GM12801 (cell line): ENCODE data around the gene MALRD1.

ENCODE experiments used
- TF ChIP-seq, protein P1 (sequence below): IDR thresholded peaks from one replicate; pipeline ENCODE4 v1.5.1; 2011; ENCODE audit warnings: control low read depth; ENCODE audit not compliant: insufficient read length; ENCODE audit errors: extremely low read depth

Gene MALRD1

GRCh38 chr10:19411119-19411518, 362.5 kb downstream of the MALRD1 start:
- TF ChIP-seq, protein P1, sequence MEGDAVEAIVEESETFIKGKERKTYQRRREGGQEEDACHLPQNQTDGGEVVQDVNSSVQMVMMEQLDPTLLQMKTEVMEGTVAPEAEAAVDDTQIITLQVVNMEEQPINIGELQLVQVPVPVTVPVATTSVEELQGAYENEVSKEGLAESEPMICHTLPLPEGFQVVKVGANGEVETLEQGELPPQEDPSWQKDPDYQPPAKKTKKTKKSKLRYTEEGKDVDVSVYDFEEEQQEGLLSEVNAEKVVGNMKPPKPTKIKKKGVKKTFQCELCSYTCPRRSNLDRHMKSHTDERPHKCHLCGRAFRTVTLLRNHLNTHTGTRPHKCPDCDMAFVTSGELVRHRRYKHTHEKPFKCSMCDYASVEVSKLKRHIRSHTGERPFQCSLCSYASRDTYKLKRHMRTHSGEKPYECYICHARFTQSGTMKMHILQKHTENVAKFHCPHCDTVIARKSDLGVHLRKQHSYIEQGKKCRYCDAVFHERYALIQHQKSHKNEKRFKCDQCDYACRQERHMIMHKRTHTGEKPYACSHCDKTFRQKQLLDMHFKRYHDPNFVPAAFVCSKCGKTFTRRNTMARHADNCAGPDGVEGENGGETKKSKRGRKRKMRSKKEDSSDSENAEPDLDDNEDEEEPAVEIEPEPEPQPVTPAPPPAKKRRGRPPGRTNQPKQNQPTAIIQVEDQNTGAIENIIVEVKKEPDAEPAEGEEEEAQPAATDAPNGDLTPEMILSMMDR, result no peak

- TF ChIP-seq, protein P1, result no peak
These were observed 363.9 kb downstream of the MALRD1 start for GRCh38 chr10:19412531-19412930.

GRCh38 chr10:19416164-19416563, 367.6 kb downstream of the MALRD1 start:
- TF ChIP-seq, protein P1, result no peak

- TF ChIP-seq, protein P1, result no peak
These were observed 369.1 kb downstream of the MALRD1 start for GRCh38 chr10:19417740-19418139.

DNA sequence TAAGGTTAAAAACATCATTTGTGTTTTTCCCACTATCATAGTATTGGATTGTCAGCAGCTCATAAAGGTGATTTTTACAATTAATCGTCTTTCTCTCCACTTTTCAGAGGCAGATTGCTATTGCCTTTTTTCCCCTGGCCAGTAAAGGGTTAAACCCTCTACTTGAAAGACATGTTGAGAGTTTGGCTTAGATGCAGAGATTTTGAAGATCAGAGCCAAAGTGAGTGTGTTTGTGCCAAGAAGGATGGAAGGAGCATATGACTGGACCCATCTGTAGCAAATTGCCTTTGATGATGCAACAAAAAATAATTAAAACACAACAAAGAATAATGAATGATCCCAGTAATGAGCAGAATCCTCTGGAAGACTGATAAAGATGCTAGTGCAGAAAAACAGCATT, 373.1 kb downstream of the MALRD1 start:
- TF ChIP-seq, protein P1, result no peak

GRCh38 chr10:19426034-19426433, 377.4 kb downstream of the MALRD1 start:
- TF ChIP-seq, protein P1, result no peak

DNA sequence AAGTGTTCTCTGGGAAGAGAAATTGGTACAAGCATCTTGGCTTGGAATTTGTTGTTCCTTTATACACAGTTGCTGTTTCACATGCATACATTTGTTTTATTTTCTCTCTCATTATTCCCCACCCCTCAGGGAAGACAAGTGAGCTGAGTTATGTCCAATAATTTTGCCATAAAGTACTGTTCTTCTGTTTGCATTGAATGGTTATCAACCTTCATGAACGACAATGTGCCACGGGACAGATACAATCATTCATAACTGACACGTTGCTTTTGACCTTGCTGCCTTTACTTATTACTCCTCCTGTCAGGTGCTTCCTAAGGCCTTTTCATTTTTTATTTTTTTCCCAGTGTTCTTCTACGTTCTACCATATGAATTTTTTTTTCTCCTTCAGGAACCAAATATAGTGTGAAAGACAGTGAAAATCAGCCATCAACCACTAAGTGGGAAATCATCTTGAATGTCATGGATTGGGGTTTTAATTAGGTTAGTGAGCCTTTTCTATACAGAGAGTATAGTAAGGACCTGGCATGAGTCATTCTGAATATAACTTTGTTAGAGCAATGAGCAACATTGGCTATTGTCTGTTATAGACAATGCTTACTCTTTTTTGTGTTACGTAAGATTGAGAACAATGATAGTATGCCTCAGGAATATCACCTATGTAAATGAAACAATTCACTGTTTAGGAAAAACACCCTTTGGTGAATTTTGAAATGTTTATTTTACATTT, 383.2 kb downstream of the MALRD1 start:
- TF ChIP-seq, protein P1, result no peak
